Measurements from ENCODE around the gene DCLK2.

GRCh38 chr4:150212485-150212884, 134.2 kb downstream of the DCLK2 start:
- TF ChIP-seq NFIC (IDR thresholded peaks at IDR 0.05; ENCODE audit: borderline replicate concordance) (no peak), EZH2phosphoT487 (IDR thresholded peaks at IDR 0.05; ENCODE audit: borderline replicate concordance, low read depth) (no peak), POLR2AphosphoS5 (IDR thresholded peaks at IDR 0.05; ENCODE audit: low read depth, low read length) (no peak), YY1 (IDR thresholded peaks at IDR 0.05; ENCODE audit: low read depth) (no peak), CTCF (IDR thresholded peaks at IDR 0.05) (no peak), USF2 (IDR thresholded peaks at IDR 0.05; ENCODE audit: borderline replicate concordance, low read depth, low read length) (no peak), TEAD4 (IDR thresholded peaks at IDR 0.05; ENCODE audit: borderline replicate concordance, insufficient read depth) (no peak), JUND (IDR thresholded peaks at IDR 0.05) (no peak), FOSL2 (IDR thresholded peaks at IDR 0.05; ENCODE audit: borderline replicate concordance, low read depth) (no peak), PBX3 (IDR thresholded peaks at IDR 0.05) (no peak), REST (IDR thresholded peaks at IDR 0.05; ENCODE audit: low read depth, low read length) (no peak), TAF1 (IDR thresholded peaks at IDR 0.05; ENCODE audit: borderline replicate concordance, low read depth, low read length) (no peak), RAD21 (IDR thresholded peaks at IDR 0.05; ENCODE audit: low read length) (no peak)
- TF ChIP-seq, protein P1, sequence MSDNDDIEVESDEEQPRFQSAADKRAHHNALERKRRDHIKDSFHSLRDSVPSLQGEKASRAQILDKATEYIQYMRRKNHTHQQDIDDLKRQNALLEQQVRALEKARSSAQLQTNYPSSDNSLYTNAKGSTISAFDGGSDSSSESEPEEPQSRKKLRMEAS (IDR thresholded peaks at IDR 0.05; ENCODE audit: low read depth) = no peak

Data from SK-N-SH (cell line).